HepG2 (cell line): ENCODE data around the gene MYL6B. TPM values are rescaled to one million over a fixed set of nuclear protein-coding genes. Genes with fewer than 3 reads are reported as not detected.

ENCODE experiments used
- CBFB ChIP-seq: sonication (generic); formaldehyde crosslinking; IDR thresholded peaks from 2 replicates; pipeline ENCODE4 v1.4.0; 2020; ENCODE audit warnings: missing genetic modification reagents
- CBX2 ChIP-seq, 2 experiments: fragments of 200-600 bp in 1 of 2; sonication (generic); formaldehyde crosslinking in 1 of 2; IDR thresholded peaks; 2 replicates each; pipeline versions ENCODE4 v1.7.0 to v1.8.1; 2018 to 2022; ENCODE audit warnings: low read depth in 2 of 2, low read length in 1 of 2, mild to moderate bottlenecking in 1 of 2, missing genetic modification reagents in 1 of 2
- FOXA1 ChIP-seq, 2 experiments: fragments of 450-650 bp in 1 of 2; sonication (generic) in 1 of 2; formaldehyde crosslinking in 1 of 2; IDR thresholded peaks; 2 replicates each; pipeline versions ENCODE4 v1.4.0 to v1.6.1; 2016 to 2020; ENCODE audit warnings: missing genetic modification reagents in 1 of 2
- HOXA9 ChIP-seq: sonication (generic); formaldehyde crosslinking; IDR thresholded peaks from 2 replicates; pipeline ENCODE4 v1.8.1; 2022; ENCODE audit warnings: missing genetic modification reagents, mild to moderate bottlenecking, moderate library complexity, borderline replicate concordance
- KLF13 ChIP-seq: sonication (generic); formaldehyde crosslinking; IDR thresholded peaks from 2 replicates; pipeline ENCODE4 v1.4.0; 2020; ENCODE audit warnings: mild to moderate bottlenecking, missing genetic modification reagents
- KLF6 ChIP-seq: IDR thresholded peaks from 2 replicates; pipeline ENCODE4 v1.8.0; 2016; ENCODE audit warnings: missing biosample characterization, missing genetic modification reagents
- NFE2L1 ChIP-seq: sonication (generic); formaldehyde crosslinking; IDR thresholded peaks from 2 replicates; pipeline ENCODE4 v1.4.0; 2020; ENCODE audit warnings: missing genetic modification reagents, mild to moderate bottlenecking, borderline replicate concordance
- PRPF4 ChIP-seq: fragments of 200-400 bp; formaldehyde crosslinking; IDR thresholded peaks from 2 replicates; pipeline ENCODE4 v1.6.1; 2016; ENCODE audit warnings: low read length, low read depth; ENCODE audit not compliant: poor library complexity, severe bottlenecking
- SIX4 ChIP-seq: sonication (generic); formaldehyde crosslinking; IDR thresholded peaks from 2 replicates; pipeline ENCODE4 v1.4.0; 2020; ENCODE audit warnings: missing genetic modification reagents
- SP5 ChIP-seq: IDR thresholded peaks from 2 replicates; pipeline ENCODE4 v1.6.1; 2016; ENCODE audit warnings: low read depth, borderline replicate concordance
- STAG1 ChIP-seq: sonication (generic); formaldehyde crosslinking; IDR thresholded peaks from 2 replicates; pipeline ENCODE4 v1.4.0; 2020; ENCODE audit warnings: missing genetic modification reagents
- SUZ12 ChIP-seq: fragments of 150-350 bp; IDR thresholded peaks from 2 replicates; pipeline ENCODE4 v1.6.1; 2014; ENCODE audit warnings: low read depth, low read length
- TAF1 ChIP-seq: sonication (generic); formaldehyde crosslinking; IDR thresholded peaks from 2 replicates; pipeline ENCODE4 v1.4.0; 2020; ENCODE audit warnings: missing genetic modification reagents
- ZBTB7A ChIP-seq: sonication (generic); formaldehyde crosslinking; IDR thresholded peaks from 2 replicates; pipeline ENCODE4 v1.8.0; 2022; ENCODE audit warnings: mild to moderate bottlenecking, missing genetic modification reagents
- ZNF180 ChIP-seq: sonication (generic); formaldehyde crosslinking; IDR thresholded peaks from 2 replicates; pipeline ENCODE4 v1.4.0; 2020; ENCODE audit warnings: low read depth, missing genetic modification reagents, borderline replicate concordance
- ZNF235 ChIP-seq: sonication (generic); formaldehyde crosslinking; IDR thresholded peaks from 2 replicates; pipeline ENCODE4 v1.8.1; 2023; ENCODE audit warnings: mild to moderate bottlenecking, missing genetic modification reagents, borderline replicate concordance
- ZNF382 ChIP-seq: sonication (generic); formaldehyde crosslinking; IDR thresholded peaks from 2 replicates; pipeline ENCODE4 v1.5.0; 2020; ENCODE audit warnings: missing genetic modification reagents, mild to moderate bottlenecking, borderline replicate concordance
- ZNF546 ChIP-seq: sonication (generic); formaldehyde crosslinking; conservative IDR thresholded peaks from 2 replicates; pipeline ENCODE4 v1.8.1; 2023; ENCODE audit warnings: mild to moderate bottlenecking, missing genetic modification reagents
- ZNF607 ChIP-seq: sonication (generic); formaldehyde crosslinking; IDR thresholded peaks from 2 replicates; pipeline ENCODE4 v1.5.1; 2020; ENCODE audit warnings: missing genetic modification reagents, mild to moderate bottlenecking, borderline replicate concordance
- polyA plus RNA-seq, 8 experiments: library from polyadenylated mRNA; depleted of rRNA in 3 of 8; stranded (reverse) in 7 of 8; unstranded in 1 of 8; fragments of >200 nt; fragmentation: Illumina TruSeq in 4 of 8; extraction: Trizol in 4 of 8; gene quantifications; 2 replicates each; pipeline versions ENCODE4 v1.2.1 to v1.2.3, GENCODE V29; 2011 to 2016; ENCODE audit warnings: low read depth in 4 of 8, missing spikeins in 1 of 8, mixed read lengths in 1 of 8; ENCODE audit not compliant: insufficient read depth in 1 of 8
- total RNA-seq, 5 experiments: library from RNA; depleted of rRNA; stranded (reverse); fragments of >200 nt; fragmentation: Illumina TruSeq; extraction: Trizol; gene quantifications; 2 replicates each; pipeline ENCODE4 v1.2.3, GENCODE V29; 2016; ENCODE audit warnings: low read depth in 1 of 5
- TF ChIP-seq, protein P1 (sequence below): sonication (generic); formaldehyde crosslinking; IDR thresholded peaks from 2 replicates; pipeline ENCODE4 v1.5.0; 2020; ENCODE audit warnings: mild to moderate bottlenecking, missing genetic modification reagents, borderline replicate concordance
- TF ChIP-seq, protein P2 (sequence below): sonication (generic); formaldehyde crosslinking; IDR thresholded peaks from 2 replicates; pipeline ENCODE4 v1.4.0; 2020; ENCODE audit warnings: missing genetic modification reagents
- TF ChIP-seq, protein P3 (sequence below): sonication (generic); formaldehyde crosslinking; IDR thresholded peaks from 2 replicates; pipeline ENCODE4 v1.5.0; 2020; ENCODE audit warnings: mild to moderate bottlenecking, missing genetic modification reagents
- TF ChIP-seq, protein P4 (sequence below): sonication (generic); formaldehyde crosslinking; IDR thresholded peaks from 2 replicates; pipeline ENCODE4 v1.8.1; 2023; ENCODE audit warnings: mild to moderate bottlenecking, missing genetic modification reagents
- TF ChIP-seq, protein P5 (sequence below): sonication (generic); formaldehyde crosslinking; IDR thresholded peaks from 2 replicates; pipeline ENCODE4 v1.4.0; 2020; ENCODE audit warnings: mild to moderate bottlenecking, missing genetic modification reagents

Gene MYL6B
- total and polyA plus RNA-seq, 2 of the 13 experiments (the other 11 are each of a cell fraction or from before 2014, with no cell fraction given), result 75.7 to 88.7 TPM

DNA sequence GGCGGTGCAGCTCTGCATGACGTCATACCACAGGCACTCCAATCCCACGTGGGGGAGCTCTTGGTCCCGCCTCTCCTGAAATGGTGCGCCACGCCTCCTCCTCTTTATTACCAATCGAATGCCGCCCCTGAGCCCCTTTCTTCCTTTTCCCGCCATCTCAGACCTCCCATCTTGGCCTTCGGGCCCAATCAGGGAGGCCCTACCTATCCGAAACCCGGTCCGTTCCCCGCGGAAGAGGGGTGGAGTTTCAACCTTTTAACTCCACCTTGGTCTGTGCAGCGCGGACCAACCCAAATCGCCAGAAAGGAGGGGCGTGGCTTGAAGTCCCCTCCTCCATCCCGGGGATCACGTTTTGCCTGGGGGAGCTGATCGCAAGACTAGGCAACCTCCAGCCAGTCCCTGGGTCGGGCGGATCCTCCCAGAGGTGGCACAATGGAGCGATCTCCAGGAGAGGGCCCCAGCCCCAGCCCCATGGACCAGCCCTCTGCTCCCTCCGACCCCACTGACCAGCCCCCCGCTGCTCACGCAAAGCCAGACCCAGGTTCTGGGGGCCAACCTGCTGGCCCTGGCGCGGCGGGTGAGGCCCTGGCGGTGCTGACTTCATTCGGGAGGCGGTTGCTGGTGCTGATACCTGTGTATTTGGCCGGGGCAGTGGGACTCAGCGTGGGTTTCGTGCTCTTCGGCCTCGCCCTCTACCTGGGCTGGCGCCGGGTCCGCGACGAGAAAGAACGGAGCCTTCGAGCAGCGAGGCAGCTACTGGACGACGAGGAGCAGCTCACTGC, 24.3 kb upstream of the MYL6B start, which contains the start of gene ESYT1 (continued):
- TF ChIP-seq SIX4 (CRISPR knock-in tag) (no peak), ZNF382 (no peak), SUZ12 (no peak), KLF13 (CRISPR knock-in tag) (no peak), STAG1 (CRISPR knock-in tag) (peak; percentile 4; the same call in 1 of the 2 replicates), ZNF235 (CRISPR knock-in tag) (no peak), ZBTB7A (CRISPR knock-in tag) (no peak), NFE2L1 (CRISPR knock-in tag) (no peak), HOXA9 (CRISPR knock-in tag) (no peak), SP5 (peak; percentile 53; the same call in 1 of the 2 replicates), ZNF180 (CRISPR knock-in tag) (no peak), CBFB (no peak), TAF1 (CRISPR knock-in tag) (peak; percentile 81), PRPF4 (no peak), CBX2 (IDR thresholded peaks at IDR 0.05; ENCODE audit: low read depth, low read length) (no peak), CBX2 (CRISPR knock-in tag; IDR thresholded peaks at IDR 0.05; ENCODE audit: low read depth) (no peak), KLF6 (CRISPR knock-in tag) (peak; percentile 76; the same call in 1 of the 2 replicates), ZNF607 (CRISPR knock-in tag) (peak; percentile 47; the same call in 1 of the 2 replicates), ZNF546 (CRISPR knock-in tag) (no peak), FOXA1 (IDR thresholded peaks at IDR 0.05) (no peak), FOXA1 (CRISPR knock-in tag; IDR thresholded peaks at IDR 0.05) (no peak)
- TF ChIP-seq, protein P1, sequence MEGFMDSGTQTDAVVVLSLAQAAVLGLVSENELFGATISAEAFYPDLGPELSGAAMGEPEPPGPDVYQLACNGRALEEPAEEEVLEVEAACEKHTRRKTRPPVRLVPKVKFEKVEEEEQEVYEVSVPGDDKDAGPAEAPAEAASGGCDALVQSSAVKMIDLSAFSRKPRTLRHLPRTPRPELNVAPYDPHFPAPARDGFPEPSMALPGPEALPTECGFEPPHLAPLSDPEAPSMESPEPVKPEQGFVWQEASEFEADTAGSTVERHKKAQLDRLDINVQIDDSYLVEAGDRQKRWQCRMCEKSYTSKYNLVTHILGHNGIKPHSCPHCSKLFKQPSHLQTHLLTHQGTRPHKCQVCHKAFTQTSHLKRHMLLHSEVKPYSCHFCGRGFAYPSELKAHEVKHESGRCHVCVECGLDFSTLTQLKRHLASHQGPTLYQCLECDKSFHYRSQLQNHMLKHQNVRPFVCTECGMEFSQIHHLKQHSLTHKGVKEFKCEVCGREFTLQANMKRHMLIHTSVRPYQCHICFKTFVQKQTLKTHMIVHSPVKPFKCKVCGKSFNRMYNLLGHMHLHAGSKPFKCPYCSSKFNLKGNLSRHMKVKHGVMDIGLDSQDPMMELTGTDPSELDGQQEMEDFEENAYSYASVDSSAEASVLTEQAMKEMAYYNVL (CRISPR knock-in tag), result no peak
- TF ChIP-seq, protein P2, sequence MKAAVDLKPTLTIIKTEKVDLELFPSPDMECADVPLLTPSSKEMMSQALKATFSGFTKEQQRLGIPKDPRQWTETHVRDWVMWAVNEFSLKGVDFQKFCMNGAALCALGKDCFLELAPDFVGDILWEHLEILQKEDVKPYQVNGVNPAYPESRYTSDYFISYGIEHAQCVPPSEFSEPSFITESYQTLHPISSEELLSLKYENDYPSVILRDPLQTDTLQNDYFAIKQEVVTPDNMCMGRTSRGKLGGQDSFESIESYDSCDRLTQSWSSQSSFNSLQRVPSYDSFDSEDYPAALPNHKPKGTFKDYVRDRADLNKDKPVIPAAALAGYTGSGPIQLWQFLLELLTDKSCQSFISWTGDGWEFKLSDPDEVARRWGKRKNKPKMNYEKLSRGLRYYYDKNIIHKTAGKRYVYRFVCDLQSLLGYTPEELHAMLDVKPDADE (CRISPR knock-in tag), result no peak
- TF ChIP-seq, protein P3, sequence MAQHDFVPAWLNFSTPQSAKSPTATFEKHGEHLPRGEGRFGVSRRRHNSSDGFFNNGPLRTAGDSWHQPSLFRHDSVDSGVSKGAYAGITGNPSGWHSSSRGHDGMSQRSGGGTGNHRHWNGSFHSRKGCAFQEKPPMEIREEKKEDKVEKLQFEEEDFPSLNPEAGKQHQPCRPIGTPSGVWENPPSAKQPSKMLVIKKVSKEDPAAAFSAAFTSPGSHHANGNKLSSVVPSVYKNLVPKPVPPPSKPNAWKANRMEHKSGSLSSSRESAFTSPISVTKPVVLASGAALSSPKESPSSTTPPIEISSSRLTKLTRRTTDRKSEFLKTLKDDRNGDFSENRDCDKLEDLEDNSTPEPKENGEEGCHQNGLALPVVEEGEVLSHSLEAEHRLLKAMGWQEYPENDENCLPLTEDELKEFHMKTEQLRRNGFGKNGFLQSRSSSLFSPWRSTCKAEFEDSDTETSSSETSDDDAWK (CRISPR knock-in tag), result no peak
- TF ChIP-seq, protein P4, sequence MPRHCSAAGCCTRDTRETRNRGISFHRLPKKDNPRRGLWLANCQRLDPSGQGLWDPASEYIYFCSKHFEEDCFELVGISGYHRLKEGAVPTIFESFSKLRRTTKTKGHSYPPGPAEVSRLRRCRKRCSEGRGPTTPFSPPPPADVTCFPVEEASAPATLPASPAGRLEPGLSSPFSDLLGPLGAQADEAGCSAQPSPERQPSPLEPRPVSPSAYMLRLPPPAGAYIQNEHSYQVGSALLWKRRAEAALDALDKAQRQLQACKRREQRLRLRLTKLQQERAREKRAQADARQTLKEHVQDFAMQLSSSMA (CRISPR knock-in tag), result no peak
- TF ChIP-seq, protein P5, sequence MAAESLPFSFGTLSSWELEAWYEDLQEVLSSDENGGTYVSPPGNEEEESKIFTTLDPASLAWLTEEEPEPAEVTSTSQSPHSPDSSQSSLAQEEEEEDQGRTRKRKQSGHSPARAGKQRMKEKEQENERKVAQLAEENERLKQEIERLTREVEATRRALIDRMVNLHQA, result no peak
